Stimulated activated CD4-positive, alpha-beta T cell treated with anti-CD3 and anti-CD28 coated beads, Interleukin-12 subunit alpha, Interleukin-12 subunit beta, amount 100 ng/mL, for 48 hours (primary cell): ENCODE results near the gene MUC13.

Experiments used
- DNase-seq, 3 donors: peaks; one replicate each; pipeline ENCODE4 v3.0.0-alpha.2; 2020; ENCODE audit warnings: low read depth in 2 of 3, low spot score in 1 of 3

The MUC13 gene

GRCh38 chr3:124878561-124879336, 55.8 kb downstream of the MUC13 start:
- no peak for DNase-seq

GRCh38 chr3:124877674-124878073, 56.9 kb downstream of the MUC13 start:
- no peak for DNase-seq

- no peak for DNase-seq
Measured at GRCh38 chr3:124876401-124876878, 58.1 kb downstream of the MUC13 start.

- DNase-seq = no peak
Measured at GRCh38 chr3:124873226-124873625, 61.3 kb downstream of the MUC13 start.

- DNase-seq = no peak
Measured at GRCh38 chr3:124867511-124867910, 67.0 kb downstream of the MUC13 start.

GRCh38 chr3:124862006-124862405, 72.5 kb downstream of the MUC13 start:
- no peak for DNase-seq

- DNase-seq = no peak
Measured at GRCh38 chr3:124861041-124861440, 73.5 kb downstream of the MUC13 start.

GRCh38 chr3:124860599-124860998, 74.0 kb downstream of the MUC13 start:
- DNase-seq = no peak

GRCh38 chr3:124859025-124859424, 75.5 kb downstream of the MUC13 start:
- no peak for DNase-seq

GRCh38 chr3:124858275-124858674, 76.3 kb downstream of the MUC13 start:
- no peak for DNase-seq

GRCh38 chr3:124856677-124857076, 77.9 kb downstream of the MUC13 start:
- no peak for DNase-seq
